Lung (tissue), 12 donors: ENCODE data around the gene LRRK2. TPM values are rescaled to one million over a fixed set of nuclear protein-coding genes. Genes with fewer than 3 reads are reported as not detected.

Source experiments
- ATAC-seq: fragments of 200-7000 bp; cut with Tn5 transposase; one replicate; pipeline ENCODE4 v1.9.1; 2020; ENCODE audit warnings: moderate number of reproducible peaks; ENCODE audit not compliant: insufficient read depth, low FRiP score
- DNase-seq, 3 donors: peaks; one replicate each; pipeline ENCODE4 v3.0.0-alpha.2; 2013 to 2017
- H3K27ac ChIP-seq, 2 donors: one replicate each; pipeline ENCODE4 v1.5.1; 2013; ENCODE audit warnings: mild to moderate bottlenecking in 2 of 2, moderate library complexity in 2 of 2, control low read depth in 1 of 2, inconsistent platforms in 1 of 2, low read depth in 1 of 2, low read length in 1 of 2
- H3K27me3 ChIP-seq, 3 donors: one replicate each; pipeline ENCODE4 v1.5.1; 2013; ENCODE audit warnings: low read length in 2 of 3; ENCODE audit not compliant: control insufficient read depth in 3 of 3, insufficient read depth in 3 of 3
- H3K36me3 ChIP-seq, 4 donors: one replicate each; pipeline ENCODE4 v1.5.1; 2013; ENCODE audit warnings: low read length in 4 of 4, mild to moderate bottlenecking in 1 of 4, moderate library complexity in 1 of 4; ENCODE audit not compliant: control insufficient read depth in 4 of 4, insufficient read depth in 4 of 4
- H3K4me1 ChIP-seq, 5 donors: one replicate each; pipeline ENCODE4 v1.5.1; 2013; ENCODE audit warnings: low read length in 5 of 5, mild to moderate bottlenecking in 2 of 5, moderate library complexity in 1 of 5; ENCODE audit not compliant: control insufficient read depth in 5 of 5, insufficient read depth in 5 of 5
- H3K4me3 ChIP-seq: one replicate; pipeline ENCODE4 v1.5.1; 2013; ENCODE audit warnings: mild to moderate bottlenecking, control low read depth, moderate library complexity
- H3K9ac ChIP-seq, 2 donors: one replicate each; pipeline ENCODE4 v1.5.1; 2013; ENCODE audit warnings: low read length in 2 of 2, control low read depth in 1 of 2; ENCODE audit not compliant: insufficient read depth in 1 of 2
- H3K9me3 ChIP-seq, 4 donors: one replicate each; pipeline ENCODE4 v1.5.1; 2013; ENCODE audit warnings: low read length in 3 of 4, mild to moderate bottlenecking in 1 of 4, moderate library complexity in 1 of 4; ENCODE audit not compliant: control insufficient read depth in 4 of 4, insufficient read depth in 3 of 4
- CTCF ChIP-seq: IDR thresholded peaks from 2 replicates; pipeline ENCODE4 v1.5.1; 2012; ENCODE audit warnings: mild to moderate bottlenecking; ENCODE audit errors: control extremely low read depth, extremely low read depth
- WGBS, 2 donors: extraction: QIAGEN DNeasy Blood & Tissue Kit; methylation state at CpG; one replicate each; pipeline ENCODE4 v1.1.7; 2013; 5-methylcytosine and 5-hydroxymethylcytosine counted together
- polyA plus RNA-seq, 2 donors: library from polyadenylated mRNA; stranded (reverse); fragments of 200-250 nt; gene quantifications; one replicate each; pipeline ENCODE4 v1.2.1, GENCODE V29; 2013
- total RNA-seq, 2 donors: library from RNA; depleted of rRNA in 1 of 2; stranded (reverse); fragments of >200 nt in 1 of 2; gene quantifications; one replicate each; pipeline ENCODE4 v1.2.1, GENCODE V29; 2014 to 2021
- donor health status: control.
- donor health status: control.
- donor health status: Bipolar disorder and iron deficiency.
- donor health status: healthy.
- donor health status: DM: yes; HTN: yes; CAD: no.

LRRK2 gene
- total and polyA plus RNA-seq, 4 donors: 74.3 to 276 (median 193) TPM

GRCh38 chr12:40314927-40315326 is 90.1 kb downstream of the LRRK2 start:
- TF ChIP-seq CTCF: no peak
- Histone ChIP-seq H3K9ac (no peak overlapping the region), H3K4me1 (no peaks in the 10 kb centered on the region), H3K9me3 (no peaks in the 10 kb centered on the region), H3K4me3 (no peak overlapping the region), H3K27ac (no peak overlapping the region), H3K27me3 (no peaks in the 10 kb centered on the region), H3K36me3 (peaks cover 0 to 3% (median 0%) of the 10 kb centered on the region in 4 donors)
- DNase-seq: no peak
- ATAC-seq: no peak

- no peak for ATAC-seq
- Histone ChIP-seq H3K9ac (no peak overlapping the region), H3K27ac (no peak overlapping the region), H3K4me3 (no peak overlapping the region), H3K27me3 (no peaks in the 10 kb centered on the region), H3K9me3 (no peaks in the 10 kb centered on the region), H3K4me1 (no peaks in the 10 kb centered on the region), H3K36me3 (peaks cover 0 to under 1% (median 0%) of the 10 kb centered on the region in 4 donors)
- no peak for TF ChIP-seq CTCF
- DNase-seq: no peak
- WGBS, 2 donors: 89 to 90% methylated on average over 1 of the region's 1 CpG
These were observed 90.6 kb downstream of the LRRK2 start for GRCh38 chr12:40315375-40315774.

- Histone ChIP-seq H3K27ac (no peak overlapping the region), H3K4me3 (no peak overlapping the region), H3K9me3 (no peaks in the 10 kb centered on the region), H3K36me3 (peaks cover 0 to 2% (median 0%) of the 10 kb centered on the region in 4 donors), H3K4me1 (peaks cover 0 to 10% (median 0%) of the 10 kb centered on the region in 5 donors), H3K27me3 (no peaks in the 10 kb centered on the region), H3K9ac (no peak overlapping the region)
- no peak for TF ChIP-seq CTCF
- ATAC-seq: no peak
- peak in 2 of 3 donors; percentile 64 to 73 for DNase-seq
These were observed 99.5 kb downstream of the LRRK2 start for GRCh38 chr12:40324261-40324660.

GRCh38 chr12:40325349-40325960 is 100.7 kb downstream of the LRRK2 start:
- Histone ChIP-seq H3K9ac (no peak overlapping the region), H3K27ac (no peak overlapping the region), H3K4me1 (peaks cover 0 to 10% (median 0%) of the 10 kb centered on the region in 5 donors), H3K4me3 (no peak overlapping the region), H3K27me3 (no peaks in the 10 kb centered on the region), H3K9me3 (no peaks in the 10 kb centered on the region), H3K36me3 (peaks cover 0 to 2% (median 0%) of the 10 kb centered on the region in 4 donors)
- DNase-seq (peak in 2 of 3 donors; percentile 26 to 41), ATAC-seq (no peak)
- WGBS, 2 donors: 52 to 62% methylated on average over 5 of the region's 5 CpGs
- no peak for TF ChIP-seq CTCF
